Duodenal mucosa (tissue), 2 donors: ENCODE data around the gene MTOR.

Experiments
- H3K27ac ChIP-seq: one replicate; pipeline ENCODE4 v1.7.0; 2013; ENCODE audit warnings: low read depth, low read length
- H3K27me3 ChIP-seq, 2 donors: one replicate each; pipeline ENCODE4 v1.7.0; 2013; ENCODE audit warnings: low read length in 2 of 2, control low read depth in 1 of 2; ENCODE audit not compliant: insufficient read depth in 2 of 2, control insufficient read depth in 1 of 2
- H3K36me3 ChIP-seq, 2 donors: one replicate each; pipeline ENCODE4 v1.7.0; 2013; ENCODE audit warnings: low read length in 2 of 2, control low read depth in 1 of 2; ENCODE audit not compliant: insufficient read depth in 2 of 2, control insufficient read depth in 1 of 2
- H3K4me1 ChIP-seq, 2 donors: one replicate each; pipeline ENCODE4 v1.7.0; 2013; ENCODE audit warnings: low read length in 2 of 2, control low read depth in 1 of 2; ENCODE audit not compliant: insufficient read depth in 2 of 2, control insufficient read depth in 1 of 2
- H3K4me3 ChIP-seq, 2 donors: one replicate each; pipeline ENCODE4 v1.7.0; 2013; ENCODE audit warnings: low read length in 2 of 2, low read depth in 1 of 2
- H3K9ac ChIP-seq, 2 donors: one replicate each; pipeline ENCODE4 v1.7.0; 2013; ENCODE audit warnings: low read length in 2 of 2, low read depth in 1 of 2
- H3K9me3 ChIP-seq, 2 donors: one replicate each; pipeline ENCODE4 v1.7.0; 2013; ENCODE audit warnings: low read length in 2 of 2, control low read depth in 1 of 2; ENCODE audit not compliant: control insufficient read depth in 1 of 2

MTOR gene

GRCh38 chr1:11152755-11153154 is 109.6 kb downstream of the MTOR start:
- Histone ChIP-seq H3K9me3 (no peaks in the 10 kb centered on the region), H3K27ac (no peak overlapping the region), H3K4me3 (no peak overlapping the region), H3K4me1 (no peaks in the 10 kb centered on the region), H3K36me3 (peaks cover 23 to 70% of the 10 kb centered on the region in 2 donors), H3K9ac (no peak overlapping the region), H3K27me3 (no peaks in the 10 kb centered on the region)

GRCh38 chr1:11151826-11152612 is 110.3 kb downstream of the MTOR start:
- Histone ChIP-seq H3K27ac (no peak overlapping the region), H3K9ac (no peak overlapping the region)

GRCh38 chr1:11151114-11151513 is 111.2 kb downstream of the MTOR start:
- no peak overlapping the region for H3K9ac ChIP-seq
- H3K4me1 ChIP-seq, result no peaks in the 10 kb centered on the region
- peaks cover 31 to 72% of the 10 kb centered on the region in 2 donors for H3K36me3 ChIP-seq
- no peaks in the 10 kb centered on the region for H3K9me3 ChIP-seq
- no peak overlapping the region for H3K4me3 ChIP-seq
- no peaks in the 10 kb centered on the region for H3K27me3 ChIP-seq
- H3K27ac ChIP-seq, result no peak overlapping the region

More at GRCh38 chr1:11151826-11152612, 110.3 kb downstream of the MTOR start:
- Histone ChIP-seq H3K4me3 (no peak overlapping the region), H3K9me3 (no peaks in the 10 kb centered on the region), H3K4me1 (no peaks in the 10 kb centered on the region), H3K36me3 (peaks cover 30 to 72% of the 10 kb centered on the region in 2 donors), H3K27me3 (no peaks in the 10 kb centered on the region)

- Histone ChIP-seq H3K9ac (no peak overlapping the region), H3K4me1 (no peaks in the 10 kb centered on the region), H3K9me3 (no peaks in the 10 kb centered on the region), H3K36me3 (peaks cover 31 to 73% of the 10 kb centered on the region in 2 donors), H3K27ac (no peak overlapping the region), H3K27me3 (no peaks in the 10 kb centered on the region), H3K4me3 (no peak overlapping the region)
These were observed 112.0 kb downstream of the MTOR start for GRCh38 chr1:11150326-11150725.

- H3K27ac ChIP-seq, result no peak overlapping the region
- peaks cover 31 to 74% of the 10 kb centered on the region in 2 donors for H3K36me3 ChIP-seq
- no peak overlapping the region for H3K4me3 ChIP-seq
- H3K9me3 ChIP-seq, result no peaks in the 10 kb centered on the region
- no peak overlapping the region for H3K9ac ChIP-seq
- H3K4me1 ChIP-seq, result no peaks in the 10 kb centered on the region
- no peaks in the 10 kb centered on the region for H3K27me3 ChIP-seq
These were observed 115.1 kb downstream of the MTOR start for GRCh38 chr1:11147197-11147770.

GRCh38 chr1:11145741-11146140 is 116.6 kb downstream of the MTOR start:
- Histone ChIP-seq H3K4me3 (no peak overlapping the region), H3K9ac (no peak overlapping the region), H3K4me1 (no peaks in the 10 kb centered on the region), H3K36me3 (peaks cover 31 to 62% of the 10 kb centered on the region in 2 donors), H3K27ac (no peak overlapping the region), H3K9me3 (no peaks in the 10 kb centered on the region), H3K27me3 (no peaks in the 10 kb centered on the region)

- Histone ChIP-seq H3K27me3 (no peaks in the 10 kb centered on the region), H3K9me3 (no peaks in the 10 kb centered on the region), H3K4me1 (no peaks in the 10 kb centered on the region), H3K36me3 (peaks cover 29 to 65% of the 10 kb centered on the region in 2 donors), H3K4me3 (no peak overlapping the region), H3K9ac (no peak overlapping the region), H3K27ac (no peak overlapping the region)
These were observed 117.6 kb downstream of the MTOR start for GRCh38 chr1:11144570-11145256.

GRCh38 chr1:11143907-11144306 is 118.4 kb downstream of the MTOR start:
- H3K27ac ChIP-seq, result no peak overlapping the region
- H3K9ac ChIP-seq, result no peak overlapping the region
- H3K36me3 ChIP-seq, result peaks cover 26 to 64% of the 10 kb centered on the region in 2 donors
- no peaks in the 10 kb centered on the region for H3K4me1 ChIP-seq
- H3K9me3 ChIP-seq, result no peaks in the 10 kb centered on the region
- no peak overlapping the region for H3K4me3 ChIP-seq
- no peaks in the 10 kb centered on the region for H3K27me3 ChIP-seq

GRCh38 chr1:11143401-11143800 is 119.0 kb downstream of the MTOR start:
- no peaks in the 10 kb centered on the region for H3K27me3 ChIP-seq
- no peak overlapping the region for H3K27ac ChIP-seq
- H3K36me3 ChIP-seq, result peaks cover 29 to 67% of the 10 kb centered on the region in 2 donors

More at GRCh38 chr1:11143401-11143800, 119.0 kb downstream of the MTOR start:
- Histone ChIP-seq H3K4me3 (no peak overlapping the region), H3K9ac (no peak overlapping the region), H3K9me3 (no peaks in the 10 kb centered on the region), H3K4me1 (no peaks in the 10 kb centered on the region)
